NCI-H2227 treated with DMSO at 0.1 percent for 48 hours (cell line): ENCODE data around the gene RNF223.
"Not testable (repeated sequence)": the region's sequence is repeated elsewhere in the genome, so short reads cannot be mapped to it uniquely, and the experiment has no call there.

Experiments used
- DNase-seq: peaks from one replicate; lab custom pipeline; 2025; lab: John Stamatoyannopoulos, UW

The RNF223 gene

GRCh38 chr1:1044455-1045078, 29.5 kb downstream of the RNF223 start:
- no peak for DNase-seq

DNA sequence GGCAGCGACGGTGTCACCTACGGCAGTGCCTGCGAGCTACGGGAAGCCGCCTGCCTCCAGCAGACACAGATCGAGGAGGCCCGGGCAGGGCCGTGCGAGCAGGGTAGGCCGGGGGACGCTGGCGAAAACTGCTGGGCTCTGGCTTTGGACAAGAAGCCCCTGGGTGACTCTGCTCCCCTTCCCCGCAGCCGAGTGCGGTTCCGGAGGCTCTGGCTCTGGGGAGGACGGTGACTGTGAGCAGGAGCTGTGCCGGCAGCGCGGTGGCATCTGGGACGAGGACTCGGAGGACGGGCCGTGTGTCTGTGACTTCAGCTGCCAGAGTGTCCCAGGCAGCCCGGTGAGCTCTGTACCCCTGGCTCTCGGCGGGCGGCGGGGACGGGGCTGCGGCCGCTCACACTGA, 30.2 kb downstream of the RNF223 start:
- DNase-seq = no peak

DNA sequence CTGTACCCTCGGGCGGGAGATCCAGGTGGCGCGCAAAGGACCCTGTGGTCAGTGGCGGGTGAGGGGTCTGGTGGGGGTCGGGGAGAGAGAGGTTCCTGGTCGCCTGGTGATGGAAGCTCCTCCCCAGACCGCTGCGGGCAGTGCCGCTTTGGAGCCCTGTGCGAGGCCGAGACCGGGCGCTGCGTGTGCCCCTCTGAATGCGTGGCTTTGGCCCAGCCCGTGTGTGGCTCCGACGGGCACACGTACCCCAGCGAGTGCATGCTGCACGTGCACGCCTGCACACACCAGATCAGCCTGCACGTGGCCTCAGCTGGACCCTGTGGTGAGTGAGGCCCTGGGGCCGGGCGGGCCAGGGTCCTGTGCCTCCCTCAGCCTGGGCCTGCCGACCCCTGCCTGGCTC, 30.7 kb downstream of the RNF223 start:
- DNase-seq = no peak

GRCh38 chr1:1042835-1043234, 31.3 kb downstream of the RNF223 start:
- no peak for DNase-seq

GRCh38 chr1:1041873-1042272, 32.2 kb downstream of the RNF223 start:
- DNase-seq = no peak

- DNase-seq = no peak
These were observed 33.0 kb downstream of the RNF223 start for GRCh38 chr1:1041092-1041523.

DNA sequence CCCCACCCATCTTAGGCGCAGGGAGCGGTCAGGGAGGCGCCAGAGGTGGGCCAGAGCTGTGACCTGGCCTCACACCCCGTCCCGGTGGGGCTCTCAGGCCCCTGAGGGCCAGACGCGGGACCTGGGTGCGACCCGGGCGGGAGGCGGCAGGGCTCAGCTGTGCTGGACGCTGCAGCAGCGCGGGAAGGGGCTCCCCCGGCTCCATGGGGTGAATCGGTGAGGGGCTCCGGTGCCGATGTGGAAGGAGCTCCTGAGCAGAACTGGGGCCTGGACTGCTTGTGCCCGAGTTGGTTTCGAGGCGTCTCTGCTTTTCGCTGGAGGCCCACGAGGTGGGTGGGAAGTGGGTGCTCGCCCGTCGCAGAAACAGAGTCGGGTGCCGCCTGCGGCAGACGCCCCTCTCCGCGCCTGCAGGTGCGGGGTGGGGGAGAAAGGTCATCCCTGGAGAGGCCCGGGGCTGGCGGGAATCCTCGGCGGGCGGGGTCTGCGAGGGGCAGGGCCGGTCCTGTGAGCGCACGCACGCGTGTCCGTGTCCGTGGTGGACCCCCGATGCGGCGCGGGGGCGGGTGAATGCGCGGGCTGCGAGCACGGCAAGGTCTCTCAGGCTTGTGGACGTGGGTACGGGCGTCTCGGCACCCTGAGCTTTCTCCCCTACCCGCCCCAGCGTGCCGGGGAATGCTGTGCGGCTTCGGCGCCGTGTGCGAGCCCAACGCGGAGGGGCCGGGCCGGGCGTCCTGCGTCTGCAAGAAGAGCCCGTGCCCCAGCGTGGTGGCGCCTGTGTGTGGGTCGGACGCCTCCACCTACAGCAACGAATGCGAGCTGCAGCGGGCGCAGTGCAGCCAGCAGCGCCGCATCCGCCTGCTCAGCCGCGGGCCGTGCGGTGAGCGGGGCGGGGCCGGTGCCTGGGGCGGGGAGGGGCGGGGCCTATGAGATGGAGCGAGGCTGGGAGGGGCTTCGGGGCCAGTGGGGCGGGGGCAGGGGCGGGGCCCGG, 33.8 kb downstream of the RNF223 start:
- no peak for DNase-seq

DNA sequence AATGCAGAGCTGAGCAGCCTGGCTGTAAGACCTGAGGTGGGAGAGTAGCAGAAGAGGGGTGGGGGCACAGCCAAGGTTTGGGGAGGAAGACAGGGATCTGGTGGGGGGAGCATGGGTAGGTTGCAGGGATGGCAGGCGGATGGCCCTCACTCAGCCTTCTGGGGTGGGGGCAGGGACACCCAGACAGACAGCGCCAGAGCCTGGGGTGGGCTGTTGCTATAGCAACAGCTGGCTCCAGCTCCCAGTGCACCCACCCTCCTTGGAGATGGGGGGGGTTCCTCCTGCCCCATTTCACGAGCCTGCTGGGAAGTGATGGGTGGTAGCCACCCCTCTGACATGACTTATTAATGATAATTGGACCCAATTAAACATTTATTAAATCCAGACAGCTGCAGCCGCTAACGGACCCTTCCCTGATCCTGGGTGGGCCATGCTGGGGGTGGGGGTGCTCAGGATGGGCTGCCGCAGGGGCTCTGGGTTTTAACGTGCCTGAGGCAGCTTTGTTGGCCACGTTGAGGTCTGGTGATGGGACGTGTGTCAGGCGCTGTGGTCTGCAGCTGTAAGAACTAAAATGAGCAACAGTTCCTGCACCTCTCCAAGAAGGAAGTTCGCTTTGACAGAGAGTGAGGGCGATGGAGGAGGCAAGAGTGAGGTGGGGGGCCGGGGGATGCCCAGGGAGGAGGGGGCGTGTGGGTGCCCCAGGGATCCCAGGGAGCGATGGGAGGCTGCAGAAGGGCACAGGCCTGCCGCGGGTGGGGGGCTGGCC, 34.8 kb downstream of the RNF223 start:
- DNase-seq = no peak

GRCh38 chr1:1038694-1039093, 35.4 kb downstream of the RNF223 start:
- DNase-seq = no peak

DNA sequence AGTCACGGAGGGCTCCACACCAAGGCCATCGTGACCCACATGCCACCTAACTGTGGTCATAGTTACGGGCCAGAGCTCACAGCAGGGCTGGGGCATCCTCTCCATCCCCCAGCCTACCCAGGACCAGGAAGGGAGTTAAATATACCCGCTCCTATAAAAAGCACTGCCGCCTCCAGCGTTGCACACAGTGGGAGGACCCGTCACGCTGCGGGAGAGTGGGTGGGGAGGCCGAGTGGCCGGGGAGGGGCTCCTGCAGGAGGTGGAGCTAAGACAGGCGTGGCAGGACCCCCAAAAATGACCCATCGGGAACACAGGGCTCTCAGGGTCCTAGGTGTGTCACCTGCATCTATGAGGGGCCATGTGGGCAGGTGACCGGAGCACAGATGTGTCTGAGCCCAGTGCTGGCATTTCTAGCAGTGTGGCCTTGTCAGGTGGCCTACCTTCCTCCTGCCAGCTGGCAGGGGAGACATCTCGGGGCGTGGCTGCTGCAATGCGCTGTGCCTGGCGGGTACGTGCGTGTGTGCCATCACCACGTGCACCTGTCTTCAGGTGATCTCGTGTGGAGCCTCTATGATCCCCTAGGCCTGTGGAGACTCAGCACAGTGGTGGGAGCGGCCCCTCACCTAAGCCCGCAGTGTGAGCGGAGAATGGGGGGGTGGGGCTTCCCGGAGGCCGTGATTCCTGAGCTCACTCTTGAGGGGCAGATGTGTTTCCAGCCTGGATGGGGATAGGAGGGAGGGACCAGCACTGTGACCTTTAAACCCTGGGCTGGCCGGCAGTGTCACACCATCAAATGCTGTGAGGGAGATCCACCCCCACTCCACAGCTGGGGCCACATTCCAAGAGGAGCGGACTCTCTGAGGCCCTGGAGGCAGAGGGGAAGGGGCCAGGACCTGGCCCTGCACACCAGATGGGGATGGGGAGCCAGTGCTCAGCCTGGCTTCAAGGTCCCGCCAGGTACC, 36.5 kb downstream of the RNF223 start:
- DNase-seq = no peak

DNA sequence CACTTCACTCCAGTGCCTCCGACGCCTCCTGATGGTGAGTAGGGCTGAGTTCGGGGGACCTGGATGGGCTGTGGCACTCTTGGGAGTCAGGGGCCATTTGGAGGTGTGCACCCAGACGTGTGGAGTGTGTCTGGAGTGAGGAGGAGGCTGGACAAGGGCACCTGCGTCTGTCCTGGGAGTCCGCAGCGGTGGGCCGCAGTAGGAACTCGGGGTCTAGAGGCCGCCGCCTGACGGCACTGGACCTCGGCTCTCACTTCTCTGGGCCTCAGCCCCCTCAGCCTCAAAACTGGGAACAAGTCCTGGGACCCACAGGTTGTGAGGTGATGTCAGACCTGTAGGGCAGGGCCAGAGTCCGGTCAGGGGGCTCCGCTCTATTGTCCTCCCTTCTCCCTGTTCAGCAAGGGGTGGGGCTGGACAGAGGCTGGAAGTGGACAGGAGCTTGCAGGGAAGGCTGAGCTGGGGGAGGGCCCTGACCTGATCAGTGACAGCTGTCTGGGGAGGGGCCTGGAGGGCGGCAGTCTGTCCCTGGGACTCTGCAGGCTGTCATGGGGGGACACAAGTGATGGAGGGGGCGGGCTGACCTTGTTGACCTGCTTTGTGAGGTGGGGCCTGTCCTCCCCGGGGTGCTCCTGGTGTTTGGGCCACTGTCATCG, 38.7 kb downstream of the RNF223 start:
- no peak for DNase-seq

DNA sequence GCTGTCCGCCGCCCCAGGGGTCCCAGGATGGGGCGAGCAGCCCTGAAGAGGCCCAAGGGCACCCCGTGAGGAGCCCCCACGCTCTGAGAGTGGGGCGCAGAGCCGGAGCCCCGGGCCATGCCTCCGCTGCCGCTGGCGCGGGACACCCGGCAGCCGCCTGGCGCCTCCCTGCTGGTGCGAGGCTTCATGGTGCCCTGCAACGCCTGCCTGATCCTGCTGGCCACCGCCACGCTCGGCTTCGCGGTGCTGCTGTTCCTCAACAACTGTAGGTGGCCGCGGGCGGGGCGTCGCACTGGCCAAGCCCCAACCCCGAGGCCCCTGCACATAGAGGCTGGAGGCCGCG, 39.7 kb downstream of the RNF223 start:
- DNase-seq = no peak

DNA sequence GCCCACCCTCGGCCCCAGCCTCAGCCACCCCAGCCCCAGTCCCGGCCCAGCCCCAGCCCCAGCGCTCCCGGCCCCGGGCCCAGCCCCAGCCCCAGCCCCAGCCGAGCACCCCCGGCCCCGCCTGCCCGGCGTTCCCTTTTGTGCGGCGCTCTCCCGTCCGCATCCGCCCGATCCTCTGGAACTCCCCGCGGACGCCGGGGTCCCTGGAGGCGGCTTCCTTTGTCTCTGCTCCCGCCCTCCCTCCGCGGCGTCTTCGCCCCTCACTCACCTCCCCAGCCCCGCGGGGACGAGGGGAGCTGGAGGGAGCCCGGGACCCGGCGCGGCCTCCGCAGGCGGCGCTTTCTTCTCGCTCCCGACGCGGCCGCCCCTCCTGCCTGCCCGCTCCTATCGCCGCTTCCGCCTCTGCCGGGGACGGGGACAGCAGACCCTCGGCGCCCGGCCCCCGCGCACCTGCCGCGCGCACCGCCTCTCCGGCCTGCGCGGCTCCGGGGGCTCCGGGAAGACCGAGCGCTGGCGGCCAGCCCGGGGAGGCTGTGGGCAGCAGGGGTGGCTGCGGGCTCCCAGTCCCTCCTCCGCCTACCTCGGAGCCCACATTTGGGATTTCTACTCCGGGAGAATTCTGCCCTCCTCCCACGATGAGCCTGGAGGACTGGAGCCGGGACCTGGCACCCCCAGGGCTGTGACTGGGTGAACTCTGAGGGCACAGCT, 40.2 kb downstream of the RNF223 start:
- peak; percentile 34 for DNase-seq

GRCh38 chr1:1033009-1033587, 41.0 kb downstream of the RNF223 start:
- peak; percentile 89 for DNase-seq

DNA sequence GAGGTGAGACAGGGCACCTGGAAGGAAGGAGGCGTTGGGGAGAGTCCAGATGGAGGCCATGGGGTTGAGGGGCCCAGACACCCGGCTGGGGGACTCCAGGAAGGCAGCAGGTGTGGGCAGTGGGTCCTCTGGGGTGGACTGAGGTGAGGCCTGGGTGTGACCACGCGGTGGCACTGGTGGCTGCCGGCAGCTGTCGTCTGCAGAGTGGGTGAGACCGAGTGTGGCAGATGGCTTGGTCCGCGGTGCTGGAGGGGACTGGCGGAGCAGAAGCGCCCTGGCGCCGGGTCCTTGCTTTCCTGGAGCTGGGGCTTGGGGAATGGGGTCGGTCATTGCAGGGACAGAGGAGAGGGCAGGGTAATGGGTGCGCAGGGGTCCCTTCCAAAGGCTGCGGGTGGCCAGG, 41.7 kb downstream of the RNF223 start:
- peak; percentile 9 for DNase-seq

- no peak for DNase-seq
These were observed 42.4 kb downstream of the RNF223 start for GRCh38 chr1:1031659-1032235.

DNA sequence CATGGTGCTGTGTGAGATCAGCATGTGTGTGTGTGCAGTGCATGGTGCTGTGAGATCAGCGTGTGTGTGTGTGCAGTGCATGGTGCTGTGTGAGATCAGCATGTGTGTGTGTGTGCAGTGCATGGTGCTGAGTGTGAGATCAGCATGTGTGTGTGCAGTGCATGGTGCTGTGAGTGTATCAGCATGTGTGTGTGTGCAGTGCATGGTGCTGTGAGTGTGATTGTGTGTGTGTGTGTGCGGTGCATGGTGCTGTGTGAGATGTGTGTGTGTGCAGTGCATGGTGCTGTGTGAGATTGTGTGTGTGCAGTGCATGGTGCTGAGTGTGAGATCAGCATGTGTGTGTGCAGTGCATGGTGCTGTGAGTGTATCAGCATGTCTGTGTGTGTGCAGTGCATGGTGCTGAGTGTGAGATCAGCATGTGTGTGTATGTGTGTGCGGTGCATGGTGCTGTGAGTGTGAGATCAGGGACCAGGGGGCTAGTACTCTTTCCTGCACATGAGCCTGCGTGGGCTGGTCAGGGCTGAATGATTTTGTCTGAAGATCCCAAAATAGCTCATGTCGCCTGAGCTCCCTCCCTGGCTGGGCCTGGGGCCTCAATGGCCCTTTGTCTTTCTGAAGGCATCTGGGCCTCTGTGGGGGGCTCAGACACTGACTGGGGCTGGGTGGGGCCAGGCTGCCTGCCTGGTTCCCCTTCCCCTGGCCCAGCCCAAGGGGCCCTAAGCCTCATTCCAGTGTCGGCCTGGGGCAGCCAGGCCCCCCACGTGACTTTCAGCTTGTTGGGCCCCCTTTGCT, 43.0 kb downstream of the RNF223 start:
- DNase-seq = not testable (repeated sequence)

GRCh38 chr1:1027791-1028190, 46.3 kb downstream of the RNF223 start:
- DNase-seq = no peak
